SKM-1 (cell line): ENCODE results near the gene TRIM27.
"Not testable (repeated sequence)": the region's sequence is repeated elsewhere in the genome, so short reads cannot be mapped to it uniquely, and the experiment has no call there.

ENCODE experiments used
- DNase-seq: peaks from one replicate; lab custom pipeline; 2025; ENCODE audit not compliant: unreplicated experiment; lab: John Stamatoyannopoulos, UW

The TRIM27 gene

GRCh38 chr6:28897369-28897745, 26.4 kb downstream of the TRIM27 start:
- no peak for DNase-seq

GRCh38 chr6:28896505-28897368, 27.0 kb downstream of the TRIM27 start:
- peak; percentile 23 for DNase-seq

- DNase-seq: peak; percentile 93
These were observed 28.5 kb downstream of the TRIM27 start for GRCh38 chr6:28895131-28895812.

- DNase-seq: no peak
These were observed 30.5 kb downstream of the TRIM27 start for GRCh38 chr6:28893172-28893799.

GRCh38 chr6:28892525-28892924, 31.3 kb downstream of the TRIM27 start:
- no peak for DNase-seq

- DNase-seq: no peak
These were observed 35.8 kb downstream of the TRIM27 start for GRCh38 chr6:28887796-28888496.

- no peak for DNase-seq
These were observed 37.7 kb downstream of the TRIM27 start for GRCh38 chr6:28886079-28886439.

- DNase-seq: no peak
These were observed 39.2 kb downstream of the TRIM27 start for GRCh38 chr6:28884423-28885131.

- no peak for DNase-seq
These were observed 42.6 kb downstream of the TRIM27 start for GRCh38 chr6:28880894-28881780.

- DNase-seq: no peak
These were observed 43.3 kb downstream of the TRIM27 start for GRCh38 chr6:28880519-28880893.

GRCh38 chr6:28876710-28877109, 47.1 kb downstream of the TRIM27 start:
- no peak for DNase-seq

GRCh38 chr6:28875191-28875747, 48.5 kb downstream of the TRIM27 start:
- no peak for DNase-seq

- DNase-seq: not testable (repeated sequence)
These were observed 51.5 kb downstream of the TRIM27 start for GRCh38 chr6:28872157-28872817.

GRCh38 chr6:28871335-28872156, 52.2 kb downstream of the TRIM27 start:
- DNase-seq: no peak

GRCh38 chr6:28868873-28869272, 54.9 kb downstream of the TRIM27 start:
- DNase-seq: no peak

- no peak for DNase-seq
These were observed 56.7 kb downstream of the TRIM27 start for GRCh38 chr6:28867086-28867409.

GRCh38 chr6:28866205-28867085, 57.3 kb downstream of the TRIM27 start:
- not testable (repeated sequence) for DNase-seq
